H1 (cell line): ENCODE data around the gene RTN4RL2. TPM values are rescaled to one million over a fixed set of nuclear protein-coding genes. Genes with fewer than 3 reads are reported as not detected.

Source experiments
- CTCF ChIP-seq, 3 experiments: IDR thresholded peaks; 1 replicate in 2 of 3; 2 replicates in 1 of 3; pipeline versions ENCODE4 v1.5.1 to v1.6.1; 2011; ENCODE audit warnings: low read length in 3 of 3, mild to moderate bottlenecking in 3 of 3, inconsistent platforms in 2 of 3, low read depth in 1 of 3, moderate library complexity in 1 of 3; ENCODE audit not compliant: insufficient read depth in 1 of 3; ENCODE audit errors: control extremely low read depth in 1 of 3
- E2F6 ChIP-seq: IDR thresholded peaks from 2 replicates; pipeline ENCODE4 v1.6.1; 2012; ENCODE audit warnings: inconsistent platforms
- HDAC2 ChIP-seq, 2 experiments: fragments of 300-600 bp in 1 of 2; sonication (generic) in 1 of 2; IDR thresholded peaks; 2 replicates each; pipeline ENCODE4 v1.6.1; 2011 to 2012; ENCODE audit warnings: low read depth in 2 of 2, low read length in 2 of 2, mild to moderate bottlenecking in 2 of 2, moderate library complexity in 2 of 2, borderline replicate concordance in 1 of 2, inconsistent platforms in 1 of 2
- MAX ChIP-seq: IDR thresholded peaks from 2 replicates; pipeline ENCODE4 v1.6.1; 2012; ENCODE audit warnings: inconsistent platforms
- SAP30 ChIP-seq: fragments of 300-600 bp; sonication (generic); IDR thresholded peaks from 2 replicates; pipeline ENCODE4 v1.7.1; 2012; ENCODE audit warnings: low read length, moderate library complexity, mild to moderate bottlenecking, inconsistent platforms; ENCODE audit not compliant: insufficient read depth, insufficient replicate concordance
- SIN3A ChIP-seq, 2 experiments: IDR thresholded peaks in 1 of 2; conservative IDR thresholded peaks in 1 of 2; 2 replicates each; pipeline ENCODE4 v1.6.1; 2011 to 2012; ENCODE audit warnings: low read length in 2 of 2, improper control_type of control experiment in 1 of 2, low read depth in 1 of 2, mild to moderate bottlenecking in 1 of 2
- TAF1 ChIP-seq: IDR thresholded peaks from 2 replicates; pipeline ENCODE4 v1.6.1; 2011; ENCODE audit warnings: mild to moderate bottlenecking, low read depth, low read length
- TBP ChIP-seq: IDR thresholded peaks from 2 replicates; pipeline ENCODE4 v1.6.1; 2011; ENCODE audit warnings: low read depth, low read length, improper control_type of control experiment
- polyA plus RNA-seq, 7 experiments: library from polyadenylated mRNA; depleted of rRNA in 3 of 7; stranded (reverse) in 5 of 7; unstranded in 2 of 7; fragments of >200 nt in 5 of 7; fragments of 200-250 nt in 2 of 7; gene quantifications; 1 replicate in 5 of 7; 2 replicates in 1 of 7; 4 replicates in 1 of 7; pipeline versions ENCODE4 v1.2.1 to v1.2.3, GENCODE V29; 2011 to 2013; ENCODE audit warnings: missing spikeins in 2 of 7, mixed read lengths in 2 of 7
- total RNA-seq: library from RNA; stranded (reverse); fragmentation: NEBNext Ultra II Directional; extraction: Animal tissue kit (Norgen Biotek cat#: 25700); gene quantifications from 2 replicates; pipeline ENCODE4 v1.2.1, GENCODE V29; 2021

Gene RTN4RL2
- total and polyA plus RNA-seq, 2 of the 8 experiments (the other 6 are each of a cell fraction or from before 2014, with no cell fraction given): 11.4 to 23.7 TPM

GRCh38 chr11:57460022-57460757 lies at the start of gene RTN4RL2 (continued):
- TF ChIP-seq E2F6: peak; percentile 9; the same call in 1 of the 2 replicates
- peak; percentile 34 for TF ChIP-seq SAP30
- 0 out of 4 replicates have a peak, but pooled peaks of 1 of the 2 experiments have one; percentile 39 for TF ChIP-seq HDAC2 (IDR thresholded peaks at IDR 0.05; ENCODE audit: borderline replicate concordance in 1 of 2, low read depth in 2 of 2, low read length in 2 of 2)
- TF ChIP-seq TBP: 0 out of 2 replicates have a peak, but pooled peaks have one; percentile 26
- TF ChIP-seq MAX: peak; percentile 30; the same call in 1 of the 2 replicates
- TF ChIP-seq TAF1: peak; percentile 55; the same call in 1 of the 2 replicates
- peak; percentile 18 to 73; a peak in 1 of 4 replicates for TF ChIP-seq SIN3A (conservative IDR thresholded peaks at IDR 0.05 in 1 of 2, IDR thresholded peaks at IDR 0.05 in 1 of 2; ENCODE audit: low read depth in 1 of 2, low read length in 2 of 2)
- peak; percentile 40 to 51 (median 40) for TF ChIP-seq CTCF (IDR thresholded peaks at IDR 0.05; ENCODE audit: control extremely low read depth in 1 of 3, insufficient read depth in 1 of 3, low read depth in 1 of 3, low read length in 3 of 3)
